T-helper 2 cell treated with Interferon-gamma antibody and Interleukin-4, amounts not matched to agents 100 ng/mL and 5 ng/mL, for 36 hours (primary cell): ENCODE data around the gene MAP3K5. TPM values are rescaled to one million over a fixed set of nuclear protein-coding genes. Genes with fewer than 3 reads are reported as not detected.
"Not testable (repeated sequence)": the region's sequence is repeated elsewhere in the genome, so short reads cannot be mapped to it uniquely, and the experiment has no call there.

Experiments used
- intact Hi-C: fragments of 100-400 bp; cut with micrococcal nuclease; formaldehyde crosslinking; loops from one replicate; pipeline ENCODE4 v1.15.1; 2023
- total RNA-seq: library from RNA; stranded (reverse); gene quantifications from 2 replicates; pipeline ENCODE4 v1.2.3, GENCODE V29; 2022

The MAP3K5 gene
- total RNA-seq, 1 donor from 2014 or later = 24.4 TPM

DNA sequence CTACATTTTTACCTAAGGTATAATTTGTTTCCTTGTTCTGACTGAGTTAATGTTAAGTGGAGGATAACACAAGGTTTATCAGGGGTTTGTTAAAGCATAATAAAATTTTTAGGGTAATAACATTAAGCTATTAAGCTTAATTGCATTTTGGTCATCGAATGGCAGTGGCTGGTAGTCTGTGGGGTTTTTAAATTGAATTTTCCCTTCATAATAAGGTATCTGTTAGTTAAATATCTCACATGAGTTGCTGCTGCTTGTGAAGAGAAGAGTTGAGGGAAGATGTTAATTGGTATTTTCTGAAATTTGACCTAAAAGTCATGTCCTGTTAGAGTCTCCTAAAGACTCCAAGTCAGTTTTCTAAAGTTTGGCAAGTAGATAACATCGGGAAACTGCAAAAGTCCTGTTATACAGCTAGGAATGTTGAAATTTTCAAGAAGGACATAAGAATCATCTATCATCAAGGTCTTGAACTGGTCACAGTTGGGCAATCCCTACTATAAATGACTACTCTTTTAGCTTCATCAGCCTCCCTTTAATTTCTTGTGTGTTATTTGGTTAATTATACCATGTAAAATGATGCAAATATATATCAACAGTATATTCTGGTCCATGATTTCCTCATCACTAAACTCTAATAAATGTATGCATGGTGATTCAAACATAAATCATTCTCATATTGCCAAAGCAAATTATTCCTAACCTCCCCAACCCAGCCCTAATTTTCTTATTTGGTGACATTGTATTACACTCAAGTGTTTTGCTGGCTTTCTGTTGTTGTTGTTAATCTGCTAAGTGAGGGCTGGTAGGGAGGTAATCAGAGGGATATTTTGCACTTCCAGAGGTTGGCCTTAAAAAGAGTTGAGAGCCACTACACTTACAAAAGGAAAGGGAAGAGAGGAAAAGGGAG lies 64.0 kb downstream of the MAP3K5 start:
- intact Hi-C loops = no loop called here

DNA sequence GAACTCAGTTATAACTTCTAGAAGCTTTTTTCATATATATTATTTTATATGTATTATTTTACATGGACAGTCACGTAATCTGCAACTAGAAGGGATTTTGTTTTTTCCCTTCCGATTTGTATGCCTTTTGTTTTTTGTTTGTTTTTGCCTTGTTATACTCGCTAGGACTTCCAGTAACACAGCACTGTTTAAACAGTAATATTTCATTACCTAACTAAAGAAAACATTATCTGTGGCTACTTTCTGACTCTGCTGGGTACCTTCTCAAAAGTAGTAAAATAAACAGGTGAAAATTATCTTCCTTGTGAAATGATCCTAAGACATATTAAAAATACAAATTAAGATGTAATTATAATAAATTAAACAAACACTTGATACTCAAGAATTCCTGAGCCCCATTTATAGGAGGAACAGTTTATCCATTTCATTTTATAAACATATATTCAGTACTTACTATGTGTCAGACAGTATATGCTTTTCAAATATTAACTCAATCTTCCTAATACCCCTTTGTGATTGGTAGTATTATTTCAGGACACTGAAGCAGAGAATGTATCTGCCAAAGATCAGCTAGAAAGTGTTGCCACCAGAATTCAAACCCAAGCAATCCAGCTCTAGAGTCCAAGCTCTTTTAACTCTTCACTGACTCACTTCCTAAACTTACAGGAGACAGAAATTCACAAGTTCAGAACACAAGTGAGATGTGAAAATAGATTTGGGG lies 65.3 kb downstream of the MAP3K5 start:
- intact Hi-C loops = no loop called here

DNA sequence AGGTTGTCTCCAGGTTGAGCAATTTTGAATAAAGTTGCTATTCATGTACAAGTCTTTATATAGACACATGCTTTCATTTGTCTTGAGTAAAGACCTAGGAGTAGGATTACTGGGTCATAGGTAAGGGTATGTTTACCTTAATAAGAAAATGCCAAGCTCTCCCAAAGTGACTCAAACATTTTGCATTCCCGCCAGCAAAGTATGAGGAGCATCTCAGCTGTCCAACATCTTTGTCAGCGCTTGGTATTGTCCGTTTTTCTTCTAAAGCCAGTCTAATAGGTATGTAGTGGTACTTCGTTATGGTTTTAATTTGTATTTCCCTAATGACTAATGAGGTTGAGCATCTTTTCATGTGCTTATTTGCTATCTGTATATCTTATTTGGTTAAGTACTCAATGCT lies 67.2 kb downstream of the MAP3K5 start:
- intact Hi-C loops = no loop called here

DNA sequence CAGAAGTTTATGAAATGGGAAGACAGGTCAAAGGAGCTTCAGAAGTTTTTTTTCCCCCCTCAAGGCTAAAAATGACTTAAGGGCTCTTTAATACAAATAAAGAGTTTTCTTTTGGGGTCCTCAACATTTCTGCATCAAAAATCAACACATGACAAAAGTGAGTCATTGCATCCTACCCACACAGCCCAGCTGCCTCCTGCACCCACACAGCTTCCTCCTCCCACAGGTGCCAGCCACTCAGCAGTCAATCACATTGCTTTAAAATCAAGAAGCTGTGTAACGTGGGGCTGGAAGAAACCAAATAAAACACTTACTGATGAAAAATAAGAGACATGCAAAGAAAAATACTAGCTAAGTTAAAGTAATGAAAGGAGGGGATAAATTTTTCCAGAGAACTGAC lies 68.5 kb downstream of the MAP3K5 start:
- intact Hi-C loops = no loop called here

DNA sequence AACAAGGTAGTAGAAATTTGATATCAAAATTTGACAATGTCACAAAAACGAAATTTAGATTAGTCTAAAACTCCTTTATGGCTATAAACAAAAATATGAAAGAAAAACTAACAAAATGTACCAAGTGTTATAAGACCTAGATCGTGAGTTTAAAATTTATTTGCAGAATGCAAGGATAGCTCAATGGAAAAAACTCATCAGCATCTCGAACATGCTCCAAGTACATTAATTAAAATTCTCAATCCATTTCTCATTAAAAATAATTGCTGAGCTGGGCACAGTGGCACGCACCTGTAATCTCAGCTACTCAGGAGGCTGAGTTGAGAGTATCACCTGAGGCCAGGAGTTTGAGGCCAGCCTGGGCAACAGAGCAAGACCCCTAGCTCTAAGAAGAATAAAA lies 70.8 kb downstream of the MAP3K5 start:
- intact Hi-C loops = no loop called here

DNA sequence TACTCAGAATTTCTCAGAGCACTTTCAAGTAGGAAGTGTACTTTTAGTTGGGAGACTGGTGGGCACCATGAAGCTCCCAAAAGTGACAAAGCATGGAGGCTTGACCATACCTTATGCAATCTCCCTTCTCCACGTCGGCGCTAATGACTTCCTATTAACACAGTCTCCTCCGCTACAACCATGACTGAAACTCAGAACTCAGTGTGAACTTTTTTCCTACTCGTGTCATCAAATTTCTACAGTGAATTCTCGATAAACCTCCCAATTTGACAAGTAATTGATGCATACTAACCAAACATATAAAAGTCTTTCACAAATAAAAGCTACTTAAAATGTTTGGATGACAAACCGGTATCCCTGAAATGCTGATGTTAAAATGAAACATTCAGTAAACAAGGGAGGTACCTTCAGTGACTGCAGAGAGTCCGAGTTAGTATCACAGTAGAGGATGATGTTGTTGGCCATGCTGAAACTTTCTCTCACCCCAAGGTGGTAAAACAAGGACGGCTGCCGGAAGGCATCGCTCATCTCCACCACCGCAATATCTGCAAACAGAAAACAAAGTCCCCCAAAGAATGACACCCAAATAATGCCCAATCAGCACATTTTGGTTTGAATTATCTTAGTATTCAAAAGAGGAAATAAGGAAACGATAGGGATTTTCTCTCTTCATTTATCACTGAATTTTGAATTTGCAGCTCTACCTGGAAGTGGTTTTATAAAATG lies 72.1 kb downstream of the MAP3K5 start:
- intact Hi-C loops = no loop called here

DNA sequence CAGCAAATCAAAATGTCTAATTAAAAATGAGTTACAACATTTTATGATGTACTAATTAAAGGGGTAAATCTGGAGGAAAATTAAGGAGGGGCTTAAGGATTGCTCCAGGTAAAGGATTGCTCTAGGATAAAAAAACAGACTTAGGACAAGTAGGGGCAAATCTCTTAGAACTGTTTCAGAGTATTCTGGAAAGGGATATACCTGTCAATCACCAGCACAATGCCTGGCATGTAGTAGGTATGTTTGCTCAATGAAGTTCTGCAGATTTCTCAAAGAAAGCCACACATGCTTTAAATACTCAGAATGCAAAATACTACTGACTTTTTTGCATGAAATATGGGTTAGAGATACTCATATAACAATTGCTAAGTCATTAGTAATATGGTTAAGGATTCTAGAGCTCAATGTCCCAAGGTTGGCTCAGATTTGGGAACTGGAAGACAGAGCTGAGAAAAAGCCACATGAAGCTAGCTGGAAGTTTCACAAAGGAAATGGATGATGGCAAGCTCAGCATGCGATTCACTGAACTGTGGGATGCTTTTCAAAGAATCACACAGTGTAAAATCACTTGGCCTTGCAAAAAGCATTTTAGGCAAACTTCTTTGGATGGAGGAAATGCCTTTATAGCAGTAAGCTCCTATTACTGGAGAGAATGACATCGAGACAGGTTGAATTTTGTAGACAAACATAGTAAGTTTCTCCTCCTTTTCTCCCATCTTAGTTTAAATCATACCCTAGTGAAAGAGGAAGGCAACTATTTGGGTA lies 72.8 kb downstream of the MAP3K5 start:
- intact Hi-C loops = no loop called here

DNA sequence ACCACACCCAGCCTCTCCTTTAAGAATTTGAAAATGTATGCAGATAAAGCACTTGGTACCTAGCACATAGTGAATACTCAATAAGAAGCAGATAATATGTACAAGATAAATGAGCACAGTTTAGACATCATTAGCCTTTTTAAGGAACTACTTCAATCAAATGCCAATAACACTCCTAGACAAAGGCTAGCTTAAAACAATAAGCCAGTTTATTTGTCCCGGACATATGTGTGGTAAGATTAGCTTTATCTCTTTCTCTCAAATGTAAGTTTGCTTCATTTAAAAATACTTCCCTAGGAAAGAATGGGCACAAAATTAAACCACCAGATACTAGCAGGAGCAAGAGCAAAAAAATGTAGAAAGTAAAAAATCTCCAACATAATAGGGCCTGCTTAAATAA lies 73.8 kb downstream of the MAP3K5 start:
- intact Hi-C loops = no loop called here

DNA sequence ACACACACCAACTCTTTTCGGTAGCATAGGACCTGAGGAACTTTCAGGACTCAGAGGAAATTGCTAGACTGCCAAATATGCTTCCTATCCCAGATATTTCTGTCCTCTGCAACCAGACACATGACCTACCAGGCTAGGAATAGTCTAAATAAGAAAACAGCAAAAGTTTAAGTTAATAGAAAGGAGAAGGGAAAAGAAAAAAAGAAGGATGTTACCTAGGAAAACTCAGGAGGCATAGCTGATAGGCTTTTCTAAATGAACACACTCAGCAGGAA lies 74.6 kb downstream of the MAP3K5 start:
- intact Hi-C loops = no loop called here

DNA sequence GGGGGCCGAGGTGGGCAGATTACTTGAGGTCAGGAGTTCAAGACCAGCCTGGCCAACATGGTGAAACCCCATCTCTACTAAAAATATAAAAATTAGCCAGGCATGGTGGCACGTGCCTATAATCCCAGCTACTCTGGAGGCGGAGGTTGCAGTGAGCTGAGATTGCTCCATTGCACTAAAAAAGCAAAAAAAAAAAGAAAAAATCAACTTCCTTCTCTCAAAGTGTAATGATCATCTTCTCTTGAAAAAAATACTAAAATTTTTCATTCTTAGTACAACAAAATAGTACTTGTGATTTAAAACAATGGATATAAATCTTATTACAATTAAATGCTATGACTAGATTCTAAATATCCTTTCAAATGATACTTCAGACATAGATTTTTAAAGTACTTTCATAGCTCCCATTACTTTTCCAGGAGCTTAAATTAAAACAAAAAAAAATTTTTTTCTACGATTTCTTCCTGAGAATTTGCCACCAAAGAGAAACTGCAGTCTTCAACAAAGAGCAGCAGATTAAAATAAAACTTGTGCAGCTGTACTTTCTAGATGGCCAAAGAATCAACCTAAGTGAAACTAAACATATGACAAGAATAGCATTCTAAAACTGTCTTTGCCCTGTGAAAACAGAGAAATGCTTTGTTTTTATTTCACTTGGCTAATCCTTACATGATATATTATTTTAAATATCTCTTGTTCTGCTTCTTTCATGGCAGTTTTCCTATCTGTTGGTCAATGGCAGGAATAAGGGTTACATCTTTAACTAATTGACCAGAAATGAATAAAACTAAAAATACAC lies 75.2 kb downstream of the MAP3K5 start:
- intact Hi-C loops = no loop called here

DNA sequence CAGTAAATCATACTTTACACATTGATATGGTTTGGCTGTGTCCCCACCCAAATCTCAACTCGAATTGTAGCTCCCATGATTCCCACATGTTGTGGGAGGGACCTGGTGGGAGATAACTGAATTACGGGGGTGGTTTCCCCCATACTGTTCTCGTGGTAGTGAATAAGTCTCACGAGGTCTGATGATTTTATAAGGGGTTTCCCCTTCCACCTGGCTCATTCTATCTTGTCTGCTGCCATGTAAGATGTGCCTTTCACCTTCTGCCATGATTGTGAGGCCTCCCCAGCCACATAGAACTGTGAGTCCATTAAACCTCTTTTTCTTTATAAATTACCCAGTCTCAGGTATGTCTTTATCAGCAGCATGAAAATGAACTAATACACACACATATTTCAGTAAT lies 79.6 kb downstream of the MAP3K5 start:
- intact Hi-C loops = not testable (repeated sequence)

DNA sequence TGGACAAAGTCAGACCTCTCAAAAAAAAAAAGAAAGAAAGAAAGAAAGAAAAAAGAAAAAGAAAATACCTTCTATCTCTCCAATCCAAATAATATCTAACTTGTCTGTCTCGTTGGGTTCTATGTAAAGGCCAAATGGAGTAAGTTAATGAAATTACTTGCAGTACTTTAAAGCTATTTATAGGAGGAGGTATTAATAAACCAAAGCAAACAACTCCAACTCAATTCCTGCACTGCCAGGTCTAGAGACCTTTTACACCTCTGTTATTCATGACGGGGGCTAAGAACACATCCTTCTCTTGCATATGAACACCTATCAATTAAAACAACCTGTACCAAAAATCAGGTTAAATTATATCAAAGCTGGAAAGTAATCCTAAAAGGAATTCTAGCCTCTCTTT lies 80.6 kb downstream of the MAP3K5 start:
- intact Hi-C loops = no loop called here

DNA sequence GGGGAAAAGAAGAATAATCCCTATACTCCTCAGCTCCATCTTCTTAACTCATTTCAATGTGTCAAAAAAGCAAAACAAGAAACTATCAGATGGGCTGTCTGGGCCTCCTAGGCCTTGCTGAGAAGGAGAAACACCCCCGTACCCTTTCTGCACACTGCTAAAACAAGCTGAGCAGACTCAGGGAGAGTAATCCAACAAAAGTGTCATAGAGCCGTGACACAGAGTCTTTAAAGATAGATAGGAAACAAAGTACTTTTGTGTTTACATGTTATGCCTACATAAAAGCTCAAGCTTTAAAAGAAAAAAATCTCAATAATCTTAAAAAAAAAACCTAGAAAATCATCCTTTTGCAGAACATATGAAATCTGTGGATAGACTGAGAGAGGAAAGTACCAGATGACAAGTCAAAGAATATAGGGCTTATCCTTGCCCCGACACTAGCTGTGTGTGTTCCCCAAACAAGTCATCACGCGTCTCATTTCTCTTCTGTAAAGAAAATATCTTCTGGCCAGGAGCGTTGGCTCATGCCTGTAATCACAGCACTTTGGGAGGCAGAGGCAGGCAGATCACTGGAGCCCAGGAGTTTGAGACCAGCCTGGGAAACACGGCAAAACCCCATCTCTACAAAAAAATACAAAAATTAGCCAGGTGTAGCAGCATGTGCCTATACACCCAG lies 81.3 kb downstream of the MAP3K5 start:
- intact Hi-C loops = no loop called here

DNA sequence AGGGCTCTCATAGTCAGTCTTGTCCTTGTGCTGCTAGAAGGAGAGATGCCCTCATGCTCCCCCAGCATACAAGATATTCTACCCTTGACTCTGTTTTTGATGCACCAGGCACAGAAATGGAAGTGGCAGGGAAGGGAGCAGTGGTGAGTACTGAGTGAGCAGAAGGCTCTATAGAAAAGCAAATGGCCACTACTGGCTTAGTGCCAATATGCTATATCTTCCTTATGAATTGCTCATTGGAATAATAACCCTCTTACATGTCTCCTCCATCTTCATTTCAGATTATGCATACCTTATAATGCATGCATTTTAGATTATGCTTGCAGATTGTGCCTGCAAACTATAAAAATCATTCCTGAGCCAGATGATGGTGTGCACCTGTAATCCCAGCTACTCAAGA lies 82.8 kb downstream of the MAP3K5 start:
- intact Hi-C loops = no loop called here

DNA sequence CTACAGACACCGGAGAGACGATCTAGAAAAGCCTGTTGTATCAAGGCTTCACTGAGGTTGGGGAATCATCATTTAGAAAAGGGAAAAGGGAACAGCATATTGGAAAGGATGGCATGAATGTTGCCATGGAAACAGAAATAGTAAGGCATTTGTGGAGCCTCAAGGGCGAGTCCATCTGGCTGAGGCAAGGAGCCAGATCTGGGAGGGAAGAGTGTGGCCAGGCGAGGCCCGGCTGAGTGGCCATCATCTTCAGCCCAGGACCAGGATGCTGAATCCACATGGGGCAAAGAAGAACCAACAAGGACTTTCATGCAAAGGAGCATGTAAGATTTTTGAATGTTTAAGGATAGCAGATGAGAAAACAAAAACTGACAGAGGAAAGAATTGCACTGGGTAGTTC lies 85.8 kb downstream of the MAP3K5 start:
- intact Hi-C loops = no loop called here

DNA sequence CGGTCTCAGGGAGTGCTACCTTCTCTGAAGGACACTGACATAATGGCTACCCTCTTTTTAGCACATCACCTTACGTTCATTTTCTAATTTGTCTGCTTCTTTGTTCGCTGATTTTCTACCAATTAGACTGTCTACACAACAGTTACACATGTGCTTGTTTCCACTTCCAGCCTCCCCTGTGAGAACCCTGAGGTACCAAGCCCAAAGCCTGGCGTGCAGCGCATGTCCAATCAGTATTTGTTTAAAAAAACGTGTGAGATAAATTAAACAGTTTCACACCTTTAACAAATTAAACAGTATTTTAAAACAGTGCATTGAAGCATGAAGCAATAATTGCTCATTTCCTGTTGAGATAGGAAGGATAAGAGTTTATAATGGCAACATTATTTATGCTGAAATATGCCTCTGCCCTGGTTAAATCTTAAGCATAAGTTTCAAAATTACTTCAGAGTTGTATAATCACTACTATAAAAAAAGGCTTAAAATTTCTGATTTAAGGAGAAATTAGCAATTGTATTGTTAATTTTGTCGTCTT lies 88.9 kb downstream of the MAP3K5 start:
- intact Hi-C loops = loop anchor here (5.0 kb wide), 1 partner anchor 89 kb away; the partner anchor contains the start of gene MAP3K5

DNA sequence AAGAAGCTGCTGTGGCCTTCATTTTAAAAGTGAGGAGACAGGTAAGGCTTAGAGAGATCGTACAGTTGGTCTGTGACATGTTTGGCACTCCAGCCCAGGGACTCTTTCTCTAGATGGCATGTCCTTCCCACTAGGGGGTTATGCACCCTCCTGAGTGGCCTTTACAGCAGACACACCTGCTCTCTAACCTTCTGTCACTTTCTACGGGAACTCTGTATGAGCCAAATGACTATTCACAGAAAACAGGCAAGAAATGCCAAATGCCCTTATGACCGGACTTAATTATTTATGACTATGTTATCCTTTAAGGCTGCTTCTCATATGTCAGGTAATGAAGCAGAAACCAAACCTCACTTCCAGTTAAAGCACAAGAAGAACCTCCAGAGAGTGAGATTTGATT lies 91.2 kb downstream of the MAP3K5 start:
- intact Hi-C loops = loop anchor here (5.0 kb wide), 1 partner anchor 91 kb away; the partner anchor contains the start of gene MAP3K5

DNA sequence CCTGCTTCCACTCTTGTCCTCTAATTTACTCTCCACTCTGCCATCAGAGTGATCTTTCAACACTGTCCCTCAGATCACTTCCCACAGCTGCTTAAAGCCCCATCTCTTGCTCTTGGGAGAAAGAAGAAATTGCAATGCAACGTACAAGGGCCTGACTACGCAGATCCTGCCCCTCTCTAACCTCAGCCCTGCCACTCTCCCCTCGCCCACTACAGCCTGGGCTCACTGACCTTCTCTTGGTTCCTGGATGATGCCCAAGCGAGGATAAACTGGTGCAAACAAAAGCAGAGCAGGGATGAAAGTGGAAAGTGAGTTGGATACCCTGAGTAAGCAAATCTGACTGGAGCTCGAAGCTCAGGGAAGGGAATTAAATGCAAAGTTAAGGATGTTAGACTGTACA lies 92.9 kb downstream of the MAP3K5 start:
- intact Hi-C loops = no loop called here

DNA sequence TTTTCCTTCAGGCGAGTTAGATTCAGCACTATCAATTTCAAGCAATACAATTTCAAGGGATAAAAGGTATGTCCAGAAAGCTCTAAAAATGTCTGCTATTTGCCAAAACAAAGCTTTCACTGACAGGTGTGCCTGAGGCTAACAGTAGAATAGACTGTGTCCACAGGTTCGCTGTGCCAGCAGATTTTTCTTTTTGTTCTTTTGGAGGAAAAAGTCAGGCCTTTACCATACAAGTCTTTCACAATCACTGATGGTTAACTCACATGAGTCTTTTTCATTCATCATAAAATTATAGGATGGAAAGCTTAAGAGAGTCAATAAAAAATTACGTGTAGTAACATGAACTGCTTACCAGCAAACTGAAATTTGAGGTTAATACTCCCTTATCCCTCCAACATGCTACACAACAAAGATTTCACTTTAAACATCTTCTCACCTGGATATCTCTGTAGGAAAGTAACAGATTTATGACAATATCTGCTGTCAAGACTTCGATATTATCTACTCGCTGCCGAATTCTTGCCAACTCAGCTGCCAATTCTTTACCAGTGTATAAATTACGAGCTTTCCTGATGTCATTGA lies 95.4 kb downstream of the MAP3K5 start:
- intact Hi-C loops = no loop called here
